GM23338 (cell line): ENCODE measurements around the gene SLC26A6. TPM values are rescaled to one million over a fixed set of nuclear protein-coding genes. Genes with fewer than 3 reads are reported as not detected.
A peak's percentile ranks its signal among the peaks of the same experiment; 100 is the strongest.

Experiments
- ATAC-seq: fragments of 200-7000 bp; cut with Tn5 transposase; 3 replicates; pipeline ENCODE4 v1.9.1; 2020
- DNase-seq: peaks from one replicate; pipeline ENCODE4 v3.0.0-alpha.2; 2015; ENCODE audit warnings: low spot score
- H2AFZ ChIP-seq: fragments of 200-600 bp; sonication (generic); 2 replicates; pipeline ENCODE4 v1.8.0; 2016; ENCODE audit warnings: antibody characterized with exemption, mild to moderate bottlenecking, moderate library complexity
- H3F3A ChIP-seq: fragments of 200-600 bp; sonication (generic); replicated peaks from 2 replicates; pipeline ENCODE4 v1.8.0; 2017; ENCODE audit warnings: antibody characterized with exemption, mixed run types, low read depth
- H3K27ac ChIP-seq: fragments of 200-600 bp; sonication (generic); 2 replicates; pipeline ENCODE4 v1.6.1; 2016; ENCODE audit warnings: low read depth
- H3K27me3 ChIP-seq: fragments of 200-600 bp; sonication (generic); 2 replicates; pipeline ENCODE4 v1.8.0; 2016; ENCODE audit warnings: mild to moderate bottlenecking, mixed run types, moderate library complexity; ENCODE audit not compliant: insufficient read depth
- H3K36me3 ChIP-seq: fragments of 200-600 bp; sonication (generic); 2 replicates; pipeline ENCODE4 v1.8.0; 2016; ENCODE audit warnings: mild to moderate bottlenecking; ENCODE audit not compliant: insufficient read depth
- H3K4me1 ChIP-seq: fragments of 200-600 bp; sonication (generic); 2 replicates; pipeline ENCODE4 v1.8.0; 2016; ENCODE audit warnings: mild to moderate bottlenecking, moderate library complexity; ENCODE audit not compliant: insufficient read depth
- H3K4me2 ChIP-seq: fragments of 200-600 bp; sonication (generic); 2 replicates; pipeline ENCODE4 v1.7.1; 2017; ENCODE audit warnings: mixed run types
- H3K4me3 ChIP-seq: fragments of 200-600 bp; sonication (generic); 2 replicates; pipeline ENCODE4 v1.6.1; 2016; ENCODE audit warnings: mixed run types
- H3K79me2 ChIP-seq: fragments of 200-600 bp; sonication (generic); replicated peaks from 2 replicates; pipeline ENCODE4 v1.8.0; 2017; ENCODE audit warnings: mild to moderate bottlenecking; ENCODE audit not compliant: insufficient read depth
- H3K9me2 ChIP-seq: fragments of 200-600 bp; sonication (generic); 2 replicates; pipeline ENCODE4 v1.8.0; 2017; ENCODE audit not compliant: insufficient read depth
- H4K20me1 ChIP-seq: fragments of 200-600 bp; sonication (generic); replicated peaks from 2 replicates; pipeline ENCODE4 v1.8.0; 2017; ENCODE audit warnings: mild to moderate bottlenecking; ENCODE audit not compliant: insufficient read depth
- H3K27ac Mint-ChIP-seq: 2 replicates; pipeline ENCODE4 v1.8.0; 2020; ENCODE audit warnings: inconsistent platforms, mild to moderate bottlenecking, moderate library complexity, mixed read lengths
- H3K27me3 Mint-ChIP-seq: 3 replicates; pipeline ENCODE4 v1.8.0; 2022; ENCODE audit warnings: low read depth, mild to moderate bottlenecking, moderate library complexity, mixed read lengths, inconsistent platforms; ENCODE audit not compliant: insufficient read depth, poor library complexity
- H3K36me3 Mint-ChIP-seq: 3 replicates; pipeline ENCODE4 v1.8.0; 2021; ENCODE audit warnings: low read depth, mild to moderate bottlenecking, inconsistent platforms, moderate library complexity, mixed read lengths
- H3K4me1 Mint-ChIP-seq: 3 replicates; pipeline ENCODE4 v1.8.0; 2020; ENCODE audit warnings: mild to moderate bottlenecking, inconsistent platforms, mixed read lengths
- H3K4me3 Mint-ChIP-seq: 3 replicates; pipeline ENCODE4 v1.8.0; 2021; ENCODE audit warnings: moderate library complexity, mild to moderate bottlenecking, inconsistent platforms, mixed read lengths
- H3K9me3 Mint-ChIP-seq: 3 replicates; pipeline ENCODE4 v1.8.0; 2020; ENCODE audit warnings: moderate library complexity, mild to moderate bottlenecking, inconsistent platforms, mixed read lengths
- CTCF ChIP-seq, 2 experiments: fragments of 200-600 bp in 1 of 2; sonication (generic) in 1 of 2; conservative IDR thresholded peaks; 2 replicates each; pipeline versions ENCODE4 v1.5.1 to v1.6.1; 2016 to 2017; ENCODE audit warnings: antibody characterized with exemption in 2 of 2, low read depth in 2 of 2, mild to moderate bottlenecking in 2 of 2, moderate library complexity in 1 of 2
- EZH2 ChIP-seq: fragments of 200-600 bp; sonication (generic); IDR thresholded peaks from one replicate; pipeline ENCODE4 v1.8.0; 2017; ENCODE audit warnings: antibody characterized with exemption, mild to moderate bottlenecking, low read depth; ENCODE audit not compliant: unreplicated experiment
- EZH2phosphoT487 ChIP-seq: fragments of 200-600 bp; sonication (generic); IDR thresholded peaks from one replicate; pipeline ENCODE4 v1.8.1; 2018; ENCODE audit warnings: antibody characterized with exemption; ENCODE audit not compliant: unreplicated experiment
- POLR2AphosphoS5 ChIP-seq: IDR thresholded peaks from 2 replicates; pipeline ENCODE4 v1.6.1; 2016; ENCODE audit warnings: antibody characterized with exemption, low read depth
- STAT1 ChIP-seq: IDR thresholded peaks from one replicate; pipeline ENCODE4 v1.6.1; 2016; ENCODE audit warnings: antibody characterized with exemption; ENCODE audit not compliant: unreplicated experiment
- ZNF114 ChIP-seq: fragments of 250-450 bp; sonication (Bioruptor Pico); IDR thresholded peaks from 2 replicates; pipeline ENCODE4 v1.5.0; 2020; ENCODE audit warnings: mild to moderate bottlenecking, moderate library complexity
- ZNF331 ChIP-seq: fragments of 250-450 bp; sonication (Bioruptor Pico); IDR thresholded peaks from 2 replicates; pipeline ENCODE4 v1.5.0; 2020; ENCODE audit warnings: low read depth, mild to moderate bottlenecking, moderate library complexity
- polyA plus RNA-seq: library from polyadenylated mRNA; unstranded; fragments of >200 nt; fragmentation: Nextera tagmentation; extraction: Ambion mirVana; gene quantifications from 2 replicates; pipeline ENCODE4 v1.2.1, GENCODE V29; 2016
- total RNA-seq: library from RNA; depleted of rRNA; stranded (reverse); fragments of >200 nt; shearing (Covaris generic); gene quantifications from 2 replicates; pipeline ENCODE4 v1.2.3, GENCODE V29; 2014
- TF ChIP-seq, protein P1 (sequence below): IDR thresholded peaks from 2 replicates; pipeline ENCODE4 v1.6.1; 2016; ENCODE audit warnings: antibody characterized with exemption
- TF ChIP-seq, protein P2 (sequence below): fragments of 250-450 bp; sonication (Bioruptor Pico); IDR thresholded peaks from 2 replicates; pipeline ENCODE4 v1.5.0; 2020; ENCODE audit warnings: mild to moderate bottlenecking, moderate library complexity
- TF ChIP-seq, protein P3 (sequence below): IDR thresholded peaks from one replicate; pipeline ENCODE4 v1.6.1; 2018; ENCODE audit warnings: antibody characterized with exemption; ENCODE audit not compliant: unreplicated experiment

The SLC26A6 gene
- total and polyA plus RNA-seq, 2 experiments from 2014 or later, result 34.3 to 96.4 TPM

GRCh38 chr3:48664929-48665328 lies 29.7 kb upstream of the SLC26A6 start:
- no peak for TF ChIP-seq ZNF114 (CRISPR knock-in tag)
- no peak for TF ChIP-seq POLR2AphosphoS5
- TF ChIP-seq, protein P1, sequence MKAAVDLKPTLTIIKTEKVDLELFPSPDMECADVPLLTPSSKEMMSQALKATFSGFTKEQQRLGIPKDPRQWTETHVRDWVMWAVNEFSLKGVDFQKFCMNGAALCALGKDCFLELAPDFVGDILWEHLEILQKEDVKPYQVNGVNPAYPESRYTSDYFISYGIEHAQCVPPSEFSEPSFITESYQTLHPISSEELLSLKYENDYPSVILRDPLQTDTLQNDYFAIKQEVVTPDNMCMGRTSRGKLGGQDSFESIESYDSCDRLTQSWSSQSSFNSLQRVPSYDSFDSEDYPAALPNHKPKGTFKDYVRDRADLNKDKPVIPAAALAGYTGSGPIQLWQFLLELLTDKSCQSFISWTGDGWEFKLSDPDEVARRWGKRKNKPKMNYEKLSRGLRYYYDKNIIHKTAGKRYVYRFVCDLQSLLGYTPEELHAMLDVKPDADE, result no peak
- no peak for TF ChIP-seq CTCF (conservative IDR thresholded peaks at IDR 0.05; ENCODE audit: low read depth in 2 of 2)
- TF ChIP-seq STAT1, result no peak
- TF ChIP-seq, protein P2, sequence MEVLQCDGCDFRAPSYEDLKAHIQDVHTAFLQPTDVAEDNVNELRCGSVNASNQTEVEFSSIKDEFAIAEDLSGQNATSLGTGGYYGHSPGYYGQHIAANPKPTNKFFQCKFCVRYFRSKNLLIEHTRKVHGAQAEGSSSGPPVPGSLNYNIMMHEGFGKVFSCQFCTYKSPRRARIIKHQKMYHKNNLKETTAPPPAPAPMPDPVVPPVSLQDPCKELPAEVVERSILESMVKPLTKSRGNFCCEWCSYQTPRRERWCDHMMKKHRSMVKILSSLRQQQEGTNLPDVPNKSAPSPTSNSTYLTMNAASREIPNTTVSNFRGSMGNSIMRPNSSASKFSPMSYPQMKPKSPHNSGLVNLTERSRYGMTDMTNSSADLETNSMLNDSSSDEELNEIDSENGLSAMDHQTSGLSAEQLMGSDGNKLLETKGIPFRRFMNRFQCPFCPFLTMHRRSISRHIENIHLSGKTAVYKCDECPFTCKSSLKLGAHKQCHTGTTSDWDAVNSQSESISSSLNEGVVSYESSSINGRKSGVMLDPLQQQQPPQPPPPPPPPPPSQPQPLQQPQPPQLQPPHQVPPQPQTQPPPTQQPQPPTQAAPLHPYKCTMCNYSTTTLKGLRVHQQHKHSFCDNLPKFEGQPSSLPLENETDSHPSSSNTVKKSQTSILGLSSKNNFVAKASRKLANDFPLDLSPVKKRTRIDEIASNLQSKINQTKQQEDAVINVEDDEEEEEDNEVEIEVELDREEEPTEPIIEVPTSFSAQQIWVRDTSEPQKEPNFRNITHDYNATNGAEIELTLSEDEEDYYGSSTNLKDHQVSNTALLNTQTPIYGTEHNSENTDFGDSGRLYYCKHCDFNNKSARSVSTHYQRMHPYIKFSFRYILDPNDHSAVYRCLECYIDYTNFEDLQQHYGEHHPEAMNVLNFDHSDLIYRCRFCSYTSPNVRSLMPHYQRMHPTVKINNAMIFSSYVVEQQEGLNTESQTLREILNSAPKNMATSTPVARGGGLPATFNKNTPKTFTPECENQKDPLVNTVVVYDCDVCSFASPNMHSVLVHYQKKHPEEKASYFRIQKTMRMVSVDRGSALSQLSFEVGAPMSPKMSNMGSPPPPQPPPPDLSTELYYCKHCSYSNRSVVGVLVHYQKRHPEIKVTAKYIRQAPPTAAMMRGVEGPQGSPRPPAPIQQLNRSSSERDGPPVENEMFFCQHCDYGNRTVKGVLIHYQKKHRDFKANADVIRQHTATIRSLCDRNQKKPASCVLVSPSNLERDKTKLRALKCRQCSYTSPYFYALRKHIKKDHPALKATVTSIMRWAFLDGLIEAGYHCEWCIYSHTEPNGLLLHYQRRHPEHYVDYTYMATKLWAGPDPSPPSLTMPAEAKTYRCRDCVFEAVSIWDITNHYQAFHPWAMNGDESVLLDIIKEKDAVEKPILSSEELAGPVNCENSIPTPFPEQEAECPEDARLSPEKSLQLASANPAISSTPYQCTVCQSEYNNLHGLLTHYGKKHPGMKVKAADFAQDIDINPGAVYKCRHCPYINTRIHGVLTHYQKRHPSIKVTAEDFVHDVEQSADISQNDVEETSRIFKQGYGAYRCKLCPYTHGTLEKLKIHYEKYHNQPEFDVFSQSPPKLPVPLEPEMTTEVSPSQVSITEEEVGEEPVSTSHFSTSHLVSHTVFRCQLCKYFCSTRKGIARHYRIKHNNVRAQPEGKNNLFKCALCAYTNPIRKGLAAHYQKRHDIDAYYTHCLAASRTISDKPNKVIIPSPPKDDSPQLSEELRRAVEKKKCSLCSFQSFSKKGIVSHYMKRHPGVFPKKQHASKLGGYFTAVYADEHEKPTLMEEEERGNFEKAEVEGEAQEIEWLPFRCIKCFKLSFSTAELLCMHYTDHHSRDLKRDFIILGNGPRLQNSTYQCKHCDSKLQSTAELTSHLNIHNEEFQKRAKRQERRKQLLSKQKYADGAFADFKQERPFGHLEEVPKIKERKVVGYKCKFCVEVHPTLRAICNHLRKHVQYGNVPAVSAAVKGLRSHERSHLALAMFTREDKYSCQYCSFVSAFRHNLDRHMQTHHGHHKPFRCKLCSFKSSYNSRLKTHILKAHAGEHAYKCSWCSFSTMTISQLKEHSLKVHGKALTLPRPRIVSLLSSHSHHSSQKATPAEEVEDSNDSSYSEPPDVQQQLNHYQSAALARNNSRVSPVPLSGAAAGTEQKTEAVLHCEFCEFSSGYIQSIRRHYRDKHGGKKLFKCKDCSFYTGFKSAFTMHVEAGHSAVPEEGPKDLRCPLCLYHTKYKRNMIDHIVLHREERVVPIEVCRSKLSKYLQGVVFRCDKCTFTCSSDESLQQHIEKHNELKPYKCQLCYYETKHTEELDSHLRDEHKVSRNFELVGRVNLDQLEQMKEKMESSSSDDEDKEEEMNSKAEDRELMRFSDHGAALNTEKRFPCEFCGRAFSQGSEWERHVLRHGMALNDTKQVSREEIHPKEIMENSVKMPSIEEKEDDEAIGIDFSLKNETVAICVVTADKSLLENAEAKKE (CRISPR knock-in tag), result no peak
- TF ChIP-seq ZNF331 (CRISPR knock-in tag), result no peak
- TF ChIP-seq, protein P3, sequence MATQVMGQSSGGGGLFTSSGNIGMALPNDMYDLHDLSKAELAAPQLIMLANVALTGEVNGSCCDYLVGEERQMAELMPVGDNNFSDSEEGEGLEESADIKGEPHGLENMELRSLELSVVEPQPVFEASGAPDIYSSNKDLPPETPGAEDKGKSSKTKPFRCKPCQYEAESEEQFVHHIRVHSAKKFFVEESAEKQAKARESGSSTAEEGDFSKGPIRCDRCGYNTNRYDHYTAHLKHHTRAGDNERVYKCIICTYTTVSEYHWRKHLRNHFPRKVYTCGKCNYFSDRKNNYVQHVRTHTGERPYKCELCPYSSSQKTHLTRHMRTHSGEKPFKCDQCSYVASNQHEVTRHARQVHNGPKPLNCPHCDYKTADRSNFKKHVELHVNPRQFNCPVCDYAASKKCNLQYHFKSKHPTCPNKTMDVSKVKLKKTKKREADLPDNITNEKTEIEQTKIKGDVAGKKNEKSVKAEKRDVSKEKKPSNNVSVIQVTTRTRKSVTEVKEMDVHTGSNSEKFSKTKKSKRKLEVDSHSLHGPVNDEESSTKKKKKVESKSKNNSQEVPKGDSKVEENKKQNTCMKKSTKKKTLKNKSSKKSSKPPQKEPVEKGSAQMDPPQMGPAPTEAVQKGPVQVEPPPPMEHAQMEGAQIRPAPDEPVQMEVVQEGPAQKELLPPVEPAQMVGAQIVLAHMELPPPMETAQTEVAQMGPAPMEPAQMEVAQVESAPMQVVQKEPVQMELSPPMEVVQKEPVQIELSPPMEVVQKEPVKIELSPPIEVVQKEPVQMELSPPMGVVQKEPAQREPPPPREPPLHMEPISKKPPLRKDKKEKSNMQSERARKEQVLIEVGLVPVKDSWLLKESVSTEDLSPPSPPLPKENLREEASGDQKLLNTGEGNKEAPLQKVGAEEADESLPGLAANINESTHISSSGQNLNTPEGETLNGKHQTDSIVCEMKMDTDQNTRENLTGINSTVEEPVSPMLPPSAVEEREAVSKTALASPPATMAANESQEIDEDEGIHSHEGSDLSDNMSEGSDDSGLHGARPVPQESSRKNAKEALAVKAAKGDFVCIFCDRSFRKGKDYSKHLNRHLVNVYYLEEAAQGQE, result no peak
- no peak for TF ChIP-seq EZH2
- no peak for TF ChIP-seq EZH2phosphoT487
- Histone ChIP-seq H3F3A (peaks cover 30% of the 10 kb centered on the region), H3K79me2 (no peaks in the 10 kb centered on the region), H3K9me2 (no peaks in the 10 kb centered on the region), H3K4me1 (no peaks in the 10 kb centered on the region; the same call in 1 of the 2 replicates), H3K36me3 (no peaks in the 10 kb centered on the region), H3K27me3 (no peaks in the 10 kb centered on the region), H2AFZ (no peak overlapping the region), H3K4me3 (no peak overlapping the region), H4K20me1 (peaks cover 9% of the 10 kb centered on the region), H3K4me2 (peak overlapping the region; percentile 61; the same call in 1 of the 2 replicates), H3K27ac (no peak overlapping the region)
- no peak for ATAC-seq
- peak overlapping the region; percentile 93 for H3K27ac Mint-ChIP-seq
- peaks cover 24% of the 10 kb centered on the region for H3K27me3 Mint-ChIP-seq
- peaks cover 38% of the 10 kb centered on the region for H3K36me3 Mint-ChIP-seq
- peaks cover 4% of the 10 kb centered on the region; the same call in 2 of the 3 replicates for H3K9me3 Mint-ChIP-seq
- DNase-seq, result peak; percentile 37
- peak overlapping the region; percentile 92; the same call in 2 of the 3 replicates for H3K4me3 Mint-ChIP-seq
- peaks cover 15% of the 10 kb centered on the region for H3K4me1 Mint-ChIP-seq
